OCI-LY7 (cell line): Measurements from ENCODE around the gene SPDYE1.

ENCODE experiments used
- EZH2phosphoT487 ChIP-seq: fragments of 200-600 bp; sonication (generic); IDR thresholded peaks from 2 replicates; pipeline ENCODE4 v1.6.1; 2018; ENCODE audit warnings: low read depth, borderline replicate concordance, mild to moderate bottlenecking, mixed run types, antibody characterized with exemption, low read length, moderate library complexity, mixed read lengths
- TF ChIP-seq, protein P1 (sequence below): fragments of 200-600 bp; sonication (generic); conservative IDR thresholded peaks from 2 replicates; pipeline ENCODE4 v1.5.1; 2014; ENCODE audit warnings: mild to moderate bottlenecking, antibody characterized with exemption, low read length, moderate library complexity, mixed read lengths

GRCh38 chr7:43954524-43955228 is 43.0 kb upstream of the SPDYE1 start:
- TF ChIP-seq, protein P1, sequence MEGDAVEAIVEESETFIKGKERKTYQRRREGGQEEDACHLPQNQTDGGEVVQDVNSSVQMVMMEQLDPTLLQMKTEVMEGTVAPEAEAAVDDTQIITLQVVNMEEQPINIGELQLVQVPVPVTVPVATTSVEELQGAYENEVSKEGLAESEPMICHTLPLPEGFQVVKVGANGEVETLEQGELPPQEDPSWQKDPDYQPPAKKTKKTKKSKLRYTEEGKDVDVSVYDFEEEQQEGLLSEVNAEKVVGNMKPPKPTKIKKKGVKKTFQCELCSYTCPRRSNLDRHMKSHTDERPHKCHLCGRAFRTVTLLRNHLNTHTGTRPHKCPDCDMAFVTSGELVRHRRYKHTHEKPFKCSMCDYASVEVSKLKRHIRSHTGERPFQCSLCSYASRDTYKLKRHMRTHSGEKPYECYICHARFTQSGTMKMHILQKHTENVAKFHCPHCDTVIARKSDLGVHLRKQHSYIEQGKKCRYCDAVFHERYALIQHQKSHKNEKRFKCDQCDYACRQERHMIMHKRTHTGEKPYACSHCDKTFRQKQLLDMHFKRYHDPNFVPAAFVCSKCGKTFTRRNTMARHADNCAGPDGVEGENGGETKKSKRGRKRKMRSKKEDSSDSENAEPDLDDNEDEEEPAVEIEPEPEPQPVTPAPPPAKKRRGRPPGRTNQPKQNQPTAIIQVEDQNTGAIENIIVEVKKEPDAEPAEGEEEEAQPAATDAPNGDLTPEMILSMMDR: peak; percentile 80
- no peak for TF ChIP-seq EZH2phosphoT487
